ENCODE data around the gene FAM72B.
"Not testable (repeated sequence)": the region's sequence is repeated elsewhere in the genome, so short reads cannot be mapped to it uniquely, and the experiment has no call there.

DNA sequence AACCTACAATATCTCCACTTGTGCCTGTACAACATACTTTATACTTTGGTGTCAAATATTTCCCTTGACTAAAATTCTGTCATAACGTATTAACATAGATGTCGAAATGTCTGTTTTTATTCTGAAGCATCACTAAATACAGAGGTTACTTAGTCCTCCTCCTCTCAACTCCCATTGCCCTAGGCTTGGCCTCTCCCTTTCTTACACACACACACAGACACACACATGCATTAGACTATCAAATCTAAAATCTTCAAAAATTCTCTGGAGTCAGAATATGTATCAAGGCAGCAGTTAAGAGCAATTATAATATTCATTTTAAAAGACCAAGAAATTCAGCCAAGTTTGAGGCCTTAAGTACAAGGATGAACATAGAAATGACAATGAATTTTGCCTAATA, 7.5 kb downstream of the FAM72B start:
- not testable (repeated sequence) for TF ChIP-seq POLR2A (IDR thresholded peaks at IDR 0.05; ENCODE audit: low read length); GATA1 (IDR thresholded peaks at IDR 0.05; ENCODE audit: low read depth, low read length)
